UCSD-AML1 (cell line): ENCODE measurements around the gene SLC29A3.

ENCODE experiments used
- DNase-seq: peaks from one replicate; lab custom pipeline; 2025; ENCODE audit not compliant: unreplicated experiment; lab: John Stamatoyannopoulos, UW

SLC29A3 gene

GRCh38 chr10:71319800-71320392 is 837 bp downstream of the SLC29A3 start:
- DNase-seq = no peak

- no peak for DNase-seq
Measured at GRCh38 chr10:71320592-71320991, 1.5 kb downstream of the SLC29A3 start.

- no peak for DNase-seq
Measured at GRCh38 chr10:71321386-71321785, 2.3 kb downstream of the SLC29A3 start.

GRCh38 chr10:71323407-71323806 is 4.3 kb downstream of the SLC29A3 start:
- no peak for DNase-seq

GRCh38 chr10:71324743-71325142 is 5.7 kb downstream of the SLC29A3 start:
- DNase-seq = no peak

- no peak for DNase-seq
Measured at GRCh38 chr10:71325267-71325666, 6.2 kb downstream of the SLC29A3 start.

GRCh38 chr10:71326464-71326881 is 7.4 kb downstream of the SLC29A3 start:
- no peak for DNase-seq

GRCh38 chr10:71330789-71331404 is 11.8 kb downstream of the SLC29A3 start:
- no peak for DNase-seq

- DNase-seq = no peak
Measured at GRCh38 chr10:71331736-71332135, 12.7 kb downstream of the SLC29A3 start.

- DNase-seq = no peak
Measured at GRCh38 chr10:71332466-71332865, 13.4 kb downstream of the SLC29A3 start.

- DNase-seq = peak; percentile 61
Measured at GRCh38 chr10:71333129-71333887, 14.2 kb downstream of the SLC29A3 start.

- DNase-seq = no peak
Measured at GRCh38 chr10:71334221-71334791, 15.2 kb downstream of the SLC29A3 start.

- DNase-seq = no peak
Measured at GRCh38 chr10:71335173-71335708, 16.2 kb downstream of the SLC29A3 start.

- DNase-seq = no peak
Measured at GRCh38 chr10:71336632-71337031, 17.6 kb downstream of the SLC29A3 start.

- DNase-seq = no peak
Measured at GRCh38 chr10:71337219-71337701, 18.2 kb downstream of the SLC29A3 start.

GRCh38 chr10:71338728-71339495 is 19.9 kb downstream of the SLC29A3 start:
- no peak for DNase-seq

GRCh38 chr10:71339796-71340589 is 20.9 kb downstream of the SLC29A3 start:
- no peak for DNase-seq

- no peak for DNase-seq
Measured at GRCh38 chr10:71342573-71343391, 23.7 kb downstream of the SLC29A3 start.

- no peak for DNase-seq
Measured at GRCh38 chr10:71343392-71343773, 24.3 kb downstream of the SLC29A3 start.
